ENCODE measurements around the gene UNC93B1.
"Not testable (repeated sequence)": the region's sequence is repeated elsewhere in the genome, so short reads cannot be mapped to it uniquely, and the experiment has no call there.

Gene UNC93B1

DNA sequence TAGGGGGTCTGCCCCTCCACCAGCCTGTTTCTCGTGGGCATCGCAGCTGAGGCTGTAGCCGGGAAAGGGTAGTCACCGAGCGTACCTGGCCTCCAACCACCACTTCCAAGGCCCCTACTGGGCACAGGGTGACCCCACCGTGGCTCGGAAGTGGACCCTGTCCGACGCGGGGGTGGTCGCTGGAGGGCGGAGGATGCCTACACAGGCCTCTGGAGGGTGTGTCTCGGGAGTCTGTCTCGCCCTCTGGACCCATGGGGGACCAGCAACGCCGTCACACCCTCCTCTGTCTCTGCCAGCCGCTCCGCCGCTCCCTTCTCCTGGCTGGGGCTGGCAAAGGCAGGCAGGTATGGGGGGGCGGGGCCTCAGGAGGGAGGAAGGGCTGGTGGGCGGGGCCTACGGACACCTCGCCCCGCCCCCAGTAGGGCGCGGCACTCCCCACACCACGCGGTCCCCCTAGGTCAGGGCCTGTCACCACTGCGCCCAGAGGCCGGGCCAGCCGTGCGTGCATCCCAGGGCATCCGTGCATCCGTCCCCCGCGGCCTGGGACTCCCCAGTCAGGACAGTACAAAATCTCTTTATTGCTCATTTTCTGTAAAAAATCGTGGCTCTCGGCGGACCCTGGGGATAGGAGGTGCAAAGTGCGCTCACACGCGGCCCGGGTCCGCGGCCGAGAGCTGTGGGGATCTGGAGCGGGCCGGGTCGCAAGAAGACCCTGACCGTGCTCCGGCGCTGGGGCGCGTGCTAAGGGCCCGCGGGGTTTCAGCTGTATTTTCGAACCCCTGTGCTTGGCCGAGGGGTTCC is 13.2 kb downstream of the UNC93B1 start:
- not testable (repeated sequence) for DNase-seq

DNA sequence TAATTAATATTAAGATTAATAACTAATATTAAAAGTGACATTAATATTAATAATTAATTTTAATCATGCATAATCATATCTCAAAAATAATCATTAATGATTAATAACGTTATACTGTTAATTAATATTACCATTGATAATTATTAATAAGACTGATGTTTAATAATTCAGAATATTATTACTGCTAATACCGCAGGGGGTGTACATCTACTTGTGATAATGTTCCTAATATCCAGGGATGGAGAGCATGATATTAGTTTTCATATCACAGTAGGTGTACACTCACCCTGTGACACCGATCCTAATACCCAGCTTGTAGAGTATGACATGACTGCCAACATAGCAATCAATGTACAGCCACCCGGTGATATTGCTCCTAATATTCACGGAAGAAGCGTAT is 18.6 kb downstream of the UNC93B1 start:
- DNase-seq: not testable (repeated sequence)

DNA sequence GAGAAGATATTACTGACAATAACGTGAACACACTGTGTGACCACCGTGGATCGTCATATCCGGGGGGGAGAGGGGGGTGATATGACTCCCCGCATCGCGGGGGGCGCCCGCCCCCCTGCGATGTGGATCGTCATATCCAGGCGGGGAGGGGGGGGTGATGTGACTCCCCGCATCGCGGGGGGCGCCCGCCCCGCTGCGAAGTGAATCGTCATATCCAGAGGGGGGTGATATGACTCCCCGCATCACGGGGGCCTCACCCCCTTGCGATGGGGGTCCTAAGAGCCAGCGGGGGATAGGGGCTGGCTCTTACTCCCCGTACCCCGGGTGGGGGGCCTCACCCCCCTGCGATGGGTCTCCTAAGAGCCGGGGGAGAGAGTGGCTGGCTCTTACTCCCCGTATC is 19.9 kb downstream of the UNC93B1 start:
- DNase-seq: no peak

DNA sequence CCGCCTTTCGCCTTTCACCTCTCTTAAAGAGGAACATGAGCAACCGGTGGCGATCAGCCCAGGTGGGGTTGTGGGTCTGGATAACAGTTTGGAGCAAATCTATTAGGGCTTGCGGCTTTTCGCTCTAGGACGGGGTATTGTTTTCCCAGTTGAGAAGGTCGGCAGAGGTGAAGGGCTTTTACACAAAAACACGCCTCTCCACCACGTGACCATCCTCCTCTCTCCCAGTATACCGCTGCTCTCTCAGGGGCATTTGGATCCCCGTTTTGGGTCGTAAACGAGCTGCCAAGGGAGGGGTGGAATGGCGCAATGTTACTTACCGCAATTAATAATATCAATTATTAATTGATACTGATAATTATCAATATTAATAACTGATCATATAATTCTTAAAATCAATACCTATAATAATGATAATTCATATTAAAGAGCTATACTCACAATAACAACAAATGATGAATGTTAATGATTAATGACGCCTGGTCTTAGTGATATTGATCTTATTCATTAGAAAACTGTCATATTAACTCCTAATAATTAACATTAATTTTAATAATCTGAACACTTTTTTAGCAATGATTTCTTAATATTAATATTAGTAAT is 21.5 kb downstream of the UNC93B1 start:
- not testable (repeated sequence) for DNase-seq

DNA sequence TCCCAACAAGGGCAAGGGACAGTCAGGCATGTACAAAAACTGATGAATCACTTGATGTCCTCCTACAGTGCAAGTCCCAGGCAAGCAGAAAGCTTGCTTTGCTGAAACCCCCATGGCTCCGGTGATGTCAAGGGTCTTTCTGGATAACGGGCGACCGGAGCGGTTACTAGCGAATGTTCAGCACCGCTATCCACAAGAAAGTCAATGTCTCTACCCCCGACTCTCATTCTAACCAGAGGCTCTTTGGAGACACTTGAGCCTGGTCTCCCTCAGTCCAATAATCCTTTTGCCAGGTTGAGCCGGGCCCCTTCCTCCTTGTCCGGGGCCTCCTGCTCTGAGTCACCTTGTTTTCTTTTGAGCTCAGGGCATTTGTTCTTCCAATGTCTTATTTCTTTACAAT is 22.7 kb downstream of the UNC93B1 start:
- DNase-seq: not testable (repeated sequence)

DNA sequence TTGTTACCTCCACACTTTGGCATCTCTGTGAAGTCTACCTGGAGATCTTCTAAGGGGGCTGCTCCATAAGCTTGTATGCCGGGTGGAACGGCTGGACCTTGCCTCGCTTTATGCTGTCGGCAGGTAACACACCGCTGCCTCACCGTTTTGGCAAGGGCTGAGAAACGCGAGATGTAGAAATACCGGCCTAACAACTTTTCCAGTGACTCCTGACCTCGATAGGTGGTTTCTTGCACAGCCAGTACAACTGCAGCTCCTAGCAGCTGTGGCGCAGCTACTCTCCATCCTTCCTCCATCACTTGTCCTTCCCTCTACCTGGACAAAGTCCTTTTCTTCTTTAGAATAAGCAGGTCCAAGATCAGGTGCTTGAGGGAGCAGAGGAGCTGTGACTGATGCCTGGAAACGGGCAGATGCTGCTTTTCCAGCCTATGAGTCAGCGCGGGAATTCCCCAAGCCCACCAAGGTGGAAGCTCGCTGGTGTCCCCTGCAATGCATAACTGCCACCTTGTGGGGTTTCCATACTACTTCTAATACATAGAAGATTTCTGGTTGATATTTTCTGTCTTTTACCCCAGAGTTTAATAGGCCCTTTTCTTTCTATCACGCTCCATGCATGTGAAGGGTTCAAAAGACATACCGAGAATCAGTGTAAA is 25.0 kb downstream of the UNC93B1 start:
- not testable (repeated sequence) for DNase-seq

DNA sequence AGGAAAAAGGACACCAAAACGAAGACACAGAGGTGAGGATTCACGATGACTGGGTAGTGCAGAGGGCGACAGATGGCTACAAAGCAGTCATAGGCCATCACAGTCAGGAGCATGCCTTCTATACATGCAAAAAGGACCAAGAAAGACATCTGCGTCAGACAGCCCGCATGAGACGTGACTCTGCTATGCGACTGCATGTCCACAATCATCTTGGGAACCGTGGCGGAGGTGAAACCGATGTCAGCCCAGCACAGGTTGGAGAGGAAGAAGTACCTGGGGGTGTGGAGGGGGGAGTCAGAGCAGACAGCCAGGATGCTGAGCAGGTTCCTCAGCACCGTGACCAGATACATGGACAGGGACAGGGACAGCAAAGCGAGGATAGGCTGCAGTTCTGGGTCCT is 29.2 kb downstream of the UNC93B1 start:
- DNase-seq: not testable (repeated sequence)

DNA sequence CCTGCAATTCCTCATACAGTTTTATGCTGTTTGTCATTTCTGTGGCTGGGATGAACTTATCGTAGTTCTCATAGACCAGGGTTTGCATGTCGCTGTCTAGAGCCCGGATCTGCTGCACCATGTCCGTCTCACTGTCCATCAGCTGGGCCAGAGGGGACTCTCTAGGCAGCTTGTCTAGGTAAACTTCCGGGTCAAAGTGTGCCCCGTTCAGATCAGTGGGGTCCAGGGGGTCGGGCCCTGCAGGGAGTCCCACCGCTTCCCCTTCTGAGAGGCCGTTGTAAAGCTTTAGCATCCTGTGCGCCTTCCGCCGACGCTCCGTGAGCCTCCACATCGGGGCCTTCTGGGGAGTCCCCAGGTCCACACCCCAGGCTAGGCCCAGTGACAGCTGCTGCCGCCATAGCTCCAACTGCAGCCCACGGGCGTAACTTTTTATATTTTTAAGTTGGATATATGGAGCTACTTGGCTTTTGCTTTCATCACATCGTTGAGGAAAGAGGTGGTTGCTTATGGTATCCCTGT is 38.0 kb downstream of the UNC93B1 start:
- DNase-seq: not testable (repeated sequence)

DNA sequence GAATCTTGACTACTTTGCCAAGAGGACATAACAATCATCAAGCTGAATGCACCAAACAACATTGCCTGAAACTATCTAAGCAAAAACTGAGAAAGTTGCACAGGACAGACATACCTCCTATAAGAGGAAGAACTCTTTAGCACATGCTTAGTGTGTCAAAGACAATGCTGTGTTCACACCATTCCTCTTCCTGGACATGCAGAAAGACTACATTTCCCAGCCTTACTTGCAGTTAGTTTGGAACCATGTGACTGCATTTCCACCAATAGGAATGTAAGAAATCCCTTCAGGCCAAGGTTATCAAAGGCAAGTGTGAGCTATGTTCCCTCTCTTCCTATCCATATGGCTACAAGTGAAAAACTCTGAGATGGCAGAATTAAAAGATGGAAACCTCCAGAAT is 39.2 kb downstream of the UNC93B1 start:
- not testable (repeated sequence) for DNase-seq

DNA sequence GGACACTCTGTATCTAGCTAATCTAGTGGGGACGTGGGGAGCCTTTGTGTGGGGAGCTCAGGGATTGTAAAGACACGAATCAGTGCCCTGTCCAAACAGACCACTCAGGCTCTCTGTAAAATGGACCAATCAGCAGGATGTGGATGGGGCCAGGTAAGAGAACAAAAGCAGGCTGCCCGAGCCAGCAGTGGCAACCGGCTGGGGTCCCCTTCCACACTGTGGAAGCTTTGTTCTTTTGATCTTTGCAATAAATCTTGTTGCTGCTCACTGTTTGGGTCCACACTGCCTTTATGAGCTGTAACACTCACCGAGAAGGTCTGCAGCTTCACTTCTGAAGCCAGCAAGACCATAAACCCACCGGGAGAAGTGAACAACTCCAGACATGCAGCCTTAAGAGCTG is 40.0 kb downstream of the UNC93B1 start:
- not testable (repeated sequence) for DNase-seq

DNA sequence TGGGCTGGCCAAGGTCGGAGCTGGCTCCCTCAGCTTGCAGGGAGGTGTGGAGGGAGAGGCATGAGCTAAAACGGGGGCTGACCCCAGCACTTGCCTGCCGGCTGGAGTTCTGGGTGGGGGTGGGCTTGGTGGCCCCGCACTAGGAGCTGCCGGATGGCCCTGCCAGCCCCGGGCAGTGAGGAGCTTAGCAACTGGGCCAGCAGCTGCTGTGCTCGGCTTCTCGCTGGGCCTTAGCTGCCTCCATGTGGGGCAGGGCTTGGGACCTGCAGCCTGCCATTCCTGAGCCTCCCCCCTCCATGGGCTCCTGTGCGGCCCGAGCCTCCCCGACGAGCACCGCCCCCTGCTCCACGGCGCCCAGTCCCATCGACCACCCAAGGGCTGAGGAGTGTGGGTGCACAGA is 40.7 kb downstream of the UNC93B1 start:
- DNase-seq: not testable (repeated sequence)

DNA sequence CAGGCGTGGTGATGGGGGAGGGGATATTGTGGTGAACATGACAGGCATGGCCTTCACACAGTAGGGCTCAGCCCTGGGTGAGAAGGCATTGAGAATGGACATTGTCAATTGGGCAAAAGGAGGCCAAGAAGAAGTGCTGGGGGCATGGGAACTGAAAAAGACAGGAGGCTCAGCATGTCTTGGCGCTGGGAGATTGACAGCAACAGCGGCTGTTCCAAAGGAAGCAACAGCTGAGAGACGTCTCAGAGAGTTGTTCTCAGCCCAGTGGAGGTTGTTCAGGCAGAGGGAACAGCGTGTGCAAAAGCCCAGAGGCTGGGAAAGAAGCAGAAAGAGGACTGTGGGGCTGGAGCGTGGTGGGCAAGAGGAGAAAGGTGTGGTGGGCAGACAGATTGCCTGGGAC is 47.7 kb downstream of the UNC93B1 start:
- DNase-seq: not testable (repeated sequence)

DNA sequence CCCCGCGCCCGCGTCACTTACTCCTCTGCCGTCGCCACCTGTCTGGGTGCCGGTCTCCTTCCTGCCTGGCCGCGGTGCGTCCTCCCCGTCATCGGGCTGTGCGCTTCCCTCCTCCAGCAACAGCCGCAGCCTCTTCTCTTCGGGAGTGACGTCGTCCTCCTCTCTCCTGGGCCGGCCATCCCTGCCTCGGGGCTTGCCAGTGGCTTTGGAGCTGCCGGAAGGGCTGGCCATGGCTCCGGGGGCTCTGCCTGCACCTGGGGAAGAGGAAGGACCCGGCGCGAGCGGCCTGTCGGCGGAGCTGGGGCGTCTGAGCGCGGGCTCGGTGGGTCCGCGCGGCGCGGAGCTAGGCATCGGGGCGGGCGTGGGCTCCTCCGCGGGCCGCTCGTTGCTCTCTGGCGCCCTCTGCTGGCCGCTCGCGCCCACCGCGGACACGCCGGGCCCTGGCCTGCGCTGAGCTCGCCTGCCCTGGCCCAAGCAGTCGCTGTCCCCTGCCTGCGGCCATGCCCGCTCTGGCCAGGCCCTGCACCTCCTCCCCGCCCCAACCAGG is 48.4 kb downstream of the UNC93B1 start:
- peak; percentile 74 for DNase-seq

DNA sequence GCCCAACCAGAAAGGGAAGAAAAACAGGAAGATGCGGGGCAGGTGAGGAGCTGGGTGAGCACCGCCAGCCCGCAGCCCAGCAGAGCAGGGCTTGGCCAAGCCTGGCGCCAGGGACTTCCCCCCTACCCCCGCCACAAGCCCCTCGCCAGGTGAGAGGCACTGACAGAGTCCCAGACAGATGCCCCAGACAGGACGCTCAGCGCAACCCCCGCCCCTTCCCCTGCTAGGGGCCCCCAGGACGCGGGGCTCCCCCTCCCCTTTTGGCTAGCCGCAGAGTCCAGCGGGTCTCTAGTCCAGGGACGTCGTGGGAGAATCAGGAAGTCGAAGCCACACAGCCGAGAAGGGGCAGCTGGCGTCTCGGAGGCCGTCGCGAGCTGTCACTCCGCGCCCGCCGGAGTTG is 48.9 kb downstream of the UNC93B1 start:
- DNase-seq: not testable (repeated sequence)

DNA sequence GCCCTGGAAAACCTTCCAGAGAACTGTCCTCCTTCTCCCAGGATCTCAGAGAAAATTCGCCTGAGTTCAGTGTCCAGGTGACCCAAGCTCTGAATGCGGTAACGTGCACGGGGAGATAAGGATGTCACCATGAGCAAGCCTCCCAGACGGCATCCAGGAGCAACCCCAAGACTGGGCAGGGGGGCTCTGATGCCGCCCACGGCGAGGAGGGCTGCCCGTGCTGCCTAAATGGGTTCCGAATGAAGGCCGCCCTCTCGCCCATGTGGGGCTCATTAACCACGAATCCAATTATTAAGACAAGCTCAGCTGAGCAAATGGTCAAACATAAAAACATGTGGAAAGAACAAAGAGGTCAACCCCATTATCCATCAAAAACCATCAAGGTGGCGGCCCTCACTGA is 49.6 kb downstream of the UNC93B1 start:
- not testable (repeated sequence) for DNase-seq

DNA sequence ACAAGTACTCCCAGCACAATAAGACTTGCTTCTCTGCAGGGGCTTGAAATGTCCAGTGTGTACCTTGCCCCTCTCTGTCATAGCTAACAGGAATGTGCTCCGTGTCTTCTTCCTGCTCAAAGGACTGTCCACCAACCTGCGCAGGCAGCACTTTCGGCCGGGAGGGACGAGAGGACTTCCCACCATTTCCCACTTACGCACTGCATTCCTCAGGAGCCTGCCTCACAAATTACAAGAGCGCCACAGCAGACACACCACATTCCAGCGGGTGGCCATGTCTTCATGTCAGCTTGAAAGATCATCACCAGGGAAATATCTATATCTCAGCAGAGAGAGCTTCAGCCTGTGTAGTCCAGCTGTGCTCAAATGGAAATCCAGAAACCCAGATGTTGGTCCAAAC is 53.2 kb downstream of the UNC93B1 start:
- DNase-seq: not testable (repeated sequence)

DNA sequence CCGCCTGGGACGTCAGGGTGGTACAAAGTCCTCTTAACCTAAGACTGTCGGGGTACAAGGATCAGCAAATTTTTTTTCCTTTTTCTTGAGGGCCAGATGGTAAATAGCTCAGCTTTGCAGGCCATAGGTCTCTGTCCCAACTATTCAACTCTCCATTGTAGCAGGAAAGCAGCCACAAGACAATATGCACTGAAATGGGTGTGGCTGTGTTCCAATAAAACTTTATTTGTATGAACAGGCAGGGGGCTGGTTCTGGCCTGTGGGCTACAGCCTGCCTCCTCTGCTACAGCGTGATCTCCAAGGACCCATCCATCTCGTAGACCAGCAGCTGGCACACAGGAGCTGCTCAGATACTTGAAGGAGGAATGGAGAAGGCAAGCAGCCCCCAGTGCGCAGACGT is 56.1 kb downstream of the UNC93B1 start:
- DNase-seq: not testable (repeated sequence)

DNA sequence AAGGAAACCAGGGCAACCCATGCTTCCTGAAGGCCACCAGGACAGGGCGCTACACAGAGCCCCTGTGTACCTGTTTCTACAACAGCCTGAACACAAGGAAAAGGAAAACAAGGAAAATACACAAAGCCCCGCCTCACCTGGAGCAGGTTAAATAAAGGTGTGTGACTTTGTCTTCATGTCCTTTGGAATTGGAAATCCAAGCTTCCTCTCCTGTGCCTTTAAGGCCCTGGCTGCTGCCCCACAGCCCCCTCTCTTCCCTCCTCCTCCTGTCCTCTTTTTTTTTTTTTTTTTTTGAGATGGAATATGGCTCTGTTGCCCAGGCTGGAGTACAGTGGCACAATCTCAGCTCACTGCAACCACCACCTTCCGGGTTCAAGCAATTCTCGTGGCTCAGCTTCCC is 57.5 kb downstream of the UNC93B1 start:
- not testable (repeated sequence) for DNase-seq

DNA sequence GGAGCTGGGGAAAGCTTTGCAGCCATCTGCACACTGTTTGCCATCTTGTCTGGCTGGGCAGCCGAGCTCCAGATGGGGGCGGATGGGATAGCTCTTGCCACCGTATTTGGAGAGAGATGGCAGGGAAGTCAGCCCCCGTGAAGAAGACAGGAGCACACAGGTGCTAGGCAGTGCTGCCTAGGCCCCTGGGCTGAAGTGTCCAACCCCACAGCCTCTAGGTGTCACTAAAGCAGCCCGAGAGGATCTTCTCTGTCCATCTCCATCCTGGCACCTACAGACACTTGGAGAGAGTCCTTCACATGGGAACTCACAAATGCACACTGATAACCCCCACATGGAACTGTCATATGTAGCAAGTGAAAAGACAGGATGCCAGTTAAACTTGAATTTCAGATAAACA is 60.5 kb downstream of the UNC93B1 start:
- not testable (repeated sequence) for DNase-seq
